ENCODE measurements around the gene PRR19.

Gene PRR19

DNA sequence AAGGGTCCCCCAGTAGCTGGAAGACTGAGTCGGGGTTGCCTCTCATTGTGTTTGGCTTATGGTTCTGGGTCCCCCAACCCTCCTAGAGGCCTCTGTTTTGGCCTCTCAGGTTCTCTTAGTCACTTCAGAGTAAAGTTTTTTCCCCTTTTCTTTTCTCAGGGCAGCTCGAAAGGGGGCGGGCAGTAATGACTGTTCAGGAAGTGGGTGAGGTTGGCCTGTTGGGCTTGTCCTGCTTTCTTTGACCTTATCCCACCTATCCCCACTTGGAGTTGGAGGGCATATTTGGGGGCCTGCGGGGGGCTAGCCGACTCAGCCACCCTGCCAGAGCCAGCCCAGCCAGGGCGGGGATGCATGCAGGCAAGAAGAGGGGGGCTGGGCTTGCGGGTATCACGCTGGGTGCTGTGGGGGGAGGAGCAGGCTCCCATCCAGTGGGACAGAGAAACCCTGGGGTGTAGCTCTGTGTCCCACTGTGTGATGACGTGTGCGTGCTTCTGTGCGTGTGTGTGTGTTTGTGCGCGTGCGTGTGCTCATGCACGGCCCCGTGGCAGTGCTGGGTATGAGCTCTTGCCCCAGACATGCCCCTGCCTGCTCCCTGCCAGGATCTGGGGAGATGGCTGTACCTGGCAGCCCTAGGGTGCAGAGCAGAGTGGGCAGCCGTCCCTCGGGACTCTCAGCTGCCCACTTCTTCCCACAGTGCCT, 31.4 kb upstream of the PRR19 start:
- H3K4me1 ChIP-seq (ENCODE audit: control insufficient read depth, low read length) = peaks cover 27% of the 10 kb centered on the region
- no peaks in the 10 kb centered on the region for H4K20me1 ChIP-seq (ENCODE audit: control insufficient read depth, insufficient read depth, low read depth, low read length)
- H3K27ac ChIP-seq (ENCODE audit: low read depth, low read length) = peak overlapping the region; percentile 70
- H3K4me3 ChIP-seq (ENCODE audit: low read length) = peak overlapping the region; percentile 94
- peak overlapping the region; percentile 94 for H3K4me2 ChIP-seq (ENCODE audit: low read length)
- H3K36me3 ChIP-seq (ENCODE audit: control insufficient read depth, low read length) = peaks cover 6% of the 10 kb centered on the region; the same call in 1 of the 2 replicates
- no peaks in the 10 kb centered on the region for H3K9me3 ChIP-seq (ENCODE audit: control insufficient read depth, insufficient read depth, low read length)
- no peaks in the 10 kb centered on the region for H3K27me3 ChIP-seq (ENCODE audit: control insufficient read depth, low read length)
- TF ChIP-seq EZH2phosphoT487 (IDR thresholded peaks at IDR 0.05; ENCODE audit: borderline replicate concordance, low read length) (no peak), CTCF (IDR thresholded peaks at IDR 0.05; ENCODE audit: low read depth, low read length, poor library complexity, severe bottlenecking) (no peak)
- peaks cover 3% of the 10 kb centered on the region; the same call in 1 of the 2 replicates for H3F3A ChIP-seq (ENCODE audit: control insufficient read depth, insufficient read depth)
- H3K79me2 ChIP-seq (ENCODE audit: control insufficient read depth, low read length) = peaks cover 19% of the 10 kb centered on the region
- H3K9me2 ChIP-seq (replicated peaks; ENCODE audit: control insufficient read depth, low read length) = no peaks in the 10 kb centered on the region

- H3K9me3 ChIP-seq (ENCODE audit: control insufficient read depth, insufficient read depth, low read length) = no peaks in the 10 kb centered on the region
- H3K9me2 ChIP-seq (replicated peaks; ENCODE audit: control insufficient read depth, low read length) = no peaks in the 10 kb centered on the region
- H3K36me3 ChIP-seq (ENCODE audit: control insufficient read depth, low read length) = peaks cover 6% of the 10 kb centered on the region; the same call in 1 of the 2 replicates
- no peak for TF ChIP-seq CTCF (IDR thresholded peaks at IDR 0.05; ENCODE audit: low read depth, low read length, poor library complexity, severe bottlenecking)
- TF ChIP-seq EZH2phosphoT487 (IDR thresholded peaks at IDR 0.05; ENCODE audit: borderline replicate concordance, low read length) = no peak
- H3K79me2 ChIP-seq (ENCODE audit: control insufficient read depth, low read length) = peaks cover 19% of the 10 kb centered on the region
- peak overlapping the region; percentile 94 for H3K4me3 ChIP-seq (ENCODE audit: low read length)
- peaks cover 27% of the 10 kb centered on the region for H3K4me1 ChIP-seq (ENCODE audit: control insufficient read depth, low read length)
- H4K20me1 ChIP-seq (ENCODE audit: control insufficient read depth, insufficient read depth, low read depth, low read length) = no peaks in the 10 kb centered on the region
- H3K27ac ChIP-seq (ENCODE audit: low read depth, low read length) = no peak overlapping the region
- H3F3A ChIP-seq (ENCODE audit: control insufficient read depth, insufficient read depth) = peaks cover 3% of the 10 kb centered on the region; the same call in 1 of the 2 replicates
- H3K27me3 ChIP-seq (ENCODE audit: control insufficient read depth, low read length) = no peaks in the 10 kb centered on the region
- H3K4me2 ChIP-seq (ENCODE audit: low read length) = peak overlapping the region; percentile 94
Measured at GRCh38 chr19:42271045-42271419, 30.9 kb upstream of the PRR19 start.

- Histone ChIP-seq H3K79me2 (ENCODE audit: control insufficient read depth, low read length) (peaks cover 19% of the 10 kb centered on the region), H3K36me3 (ENCODE audit: control insufficient read depth, low read length) (peaks cover 6% of the 10 kb centered on the region; the same call in 1 of the 2 replicates), H3K4me2 (ENCODE audit: low read length) (no peak overlapping the region), H3K9me3 (ENCODE audit: control insufficient read depth, insufficient read depth, low read length) (no peaks in the 10 kb centered on the region), H3K9me2 (replicated peaks; ENCODE audit: control insufficient read depth, low read length) (no peaks in the 10 kb centered on the region), H3K27me3 (ENCODE audit: control insufficient read depth, low read length) (no peaks in the 10 kb centered on the region), H3K4me1 (ENCODE audit: control insufficient read depth, low read length) (peaks cover 27% of the 10 kb centered on the region), H3K4me3 (ENCODE audit: low read length) (no peak overlapping the region), H4K20me1 (ENCODE audit: control insufficient read depth, insufficient read depth, low read depth, low read length) (no peaks in the 10 kb centered on the region), H3K27ac (ENCODE audit: low read depth, low read length) (no peak overlapping the region), H3F3A (ENCODE audit: control insufficient read depth, insufficient read depth) (peaks cover 3% of the 10 kb centered on the region; the same call in 1 of the 2 replicates)
- TF ChIP-seq EZH2phosphoT487 (IDR thresholded peaks at IDR 0.05; ENCODE audit: borderline replicate concordance, low read length) (no peak), CTCF (IDR thresholded peaks at IDR 0.05; ENCODE audit: low read depth, low read length, poor library complexity, severe bottlenecking) (no peak)
Measured at GRCh38 chr19:42271861-42272534, 29.9 kb upstream of the PRR19 start.

Measured in DOHH2 (cell line).